ENCODE measurements around the gene POT1.

DNA sequence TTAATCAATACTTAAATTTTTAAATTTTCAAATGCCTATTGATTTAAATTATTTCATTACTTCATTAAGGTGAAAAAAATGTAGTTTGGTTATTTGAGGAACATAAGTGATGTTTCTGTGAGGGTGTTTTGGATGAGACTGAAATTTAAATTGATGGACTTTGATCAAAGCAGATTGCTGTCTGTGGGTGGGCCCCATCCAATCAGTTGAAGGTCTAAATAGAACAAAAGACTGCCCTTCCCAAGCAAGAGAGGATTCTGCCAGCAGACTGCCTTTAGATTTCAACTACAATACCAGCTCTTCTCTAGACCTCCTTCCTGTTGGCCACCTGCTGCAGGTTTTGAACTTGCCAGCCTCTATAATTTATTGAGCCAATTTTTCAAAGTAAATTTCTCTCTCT lies 149.6 kb downstream of the POT1 start:
- TF ChIP-seq, protein P1, sequence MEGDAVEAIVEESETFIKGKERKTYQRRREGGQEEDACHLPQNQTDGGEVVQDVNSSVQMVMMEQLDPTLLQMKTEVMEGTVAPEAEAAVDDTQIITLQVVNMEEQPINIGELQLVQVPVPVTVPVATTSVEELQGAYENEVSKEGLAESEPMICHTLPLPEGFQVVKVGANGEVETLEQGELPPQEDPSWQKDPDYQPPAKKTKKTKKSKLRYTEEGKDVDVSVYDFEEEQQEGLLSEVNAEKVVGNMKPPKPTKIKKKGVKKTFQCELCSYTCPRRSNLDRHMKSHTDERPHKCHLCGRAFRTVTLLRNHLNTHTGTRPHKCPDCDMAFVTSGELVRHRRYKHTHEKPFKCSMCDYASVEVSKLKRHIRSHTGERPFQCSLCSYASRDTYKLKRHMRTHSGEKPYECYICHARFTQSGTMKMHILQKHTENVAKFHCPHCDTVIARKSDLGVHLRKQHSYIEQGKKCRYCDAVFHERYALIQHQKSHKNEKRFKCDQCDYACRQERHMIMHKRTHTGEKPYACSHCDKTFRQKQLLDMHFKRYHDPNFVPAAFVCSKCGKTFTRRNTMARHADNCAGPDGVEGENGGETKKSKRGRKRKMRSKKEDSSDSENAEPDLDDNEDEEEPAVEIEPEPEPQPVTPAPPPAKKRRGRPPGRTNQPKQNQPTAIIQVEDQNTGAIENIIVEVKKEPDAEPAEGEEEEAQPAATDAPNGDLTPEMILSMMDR (IDR thresholded peaks at IDR 0.05): no peak
- no peak for TF ChIP-seq POLR2AphosphoS5 (IDR thresholded peaks at IDR 0.05)

Measured in suprapubic skin (tissue), 3 donors.